Mammary microvascular endothelial cell (primary cell): ENCODE results near the gene TCEA2. TPM values are rescaled to one million over a fixed set of nuclear protein-coding genes. Genes with fewer than 3 reads are reported as not detected.

ENCODE experiments used
- total RNA-seq: library from RNA; depleted of rRNA; stranded (reverse); fragments of >200 nt; gene quantifications from 2 replicates; pipeline ENCODE4 v1.2.3, GENCODE V29; 2015

Gene TCEA2
- total RNA-seq = 11.1 and 18.7 TPM in 2 replicates

DNA sequence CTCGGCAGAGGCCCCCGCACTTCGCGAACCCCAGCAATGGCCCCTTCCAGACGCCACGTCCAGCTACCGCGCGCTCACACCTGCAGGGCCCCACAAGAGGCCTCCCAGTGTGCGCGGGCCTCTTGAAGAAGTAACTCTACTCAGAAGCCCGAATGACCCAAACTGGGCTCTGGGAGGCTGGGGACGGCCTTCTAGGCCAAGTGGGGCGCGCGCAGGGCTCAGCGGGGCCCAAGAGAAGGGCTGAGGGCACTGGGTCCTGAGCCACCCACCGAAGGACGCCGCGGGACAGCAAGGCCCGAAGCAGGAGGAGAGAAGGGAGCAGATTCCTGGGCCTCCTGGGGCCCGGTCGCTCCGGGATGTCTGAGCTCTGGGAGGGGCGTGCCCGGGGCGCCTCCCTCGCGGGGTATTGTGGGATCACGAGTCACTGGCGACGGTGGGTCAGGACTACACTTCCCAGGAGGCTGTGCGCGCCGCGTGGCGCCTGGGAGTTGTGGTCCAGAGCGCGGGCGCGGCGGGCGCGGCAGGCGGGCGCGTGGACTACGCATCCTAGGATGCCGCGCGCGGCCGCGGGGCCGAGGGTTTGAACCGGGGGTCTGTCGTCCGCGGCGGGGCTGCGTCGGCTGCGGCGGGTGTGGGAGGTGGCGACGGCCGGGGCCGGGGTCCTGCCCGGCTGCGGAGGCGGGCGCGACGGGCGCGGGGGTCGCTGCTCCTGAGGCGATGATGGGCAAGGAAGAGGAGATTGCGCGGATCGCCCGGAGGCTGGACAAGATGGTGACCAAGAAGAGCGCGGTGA is at the start of gene TCEA2:
Gene TCEA2 (plus strand): TSS at position 603 of the 793 bp plus-strand sequence. CDS start 115 bp downstream, at position 718.

GRCh38 chr20:64035933-64036345 is 27.1 kb upstream of the TCEA2 start, which contains the start of gene C20orf204:
C20orf204 (plus strand) TSS chr20:64036182; CDS start chr20:64036324, 142 bp downstream.

GRCh38 chr20:64049060-64049877 is 13.7 kb upstream of the TCEA2 start, which contains the start of gene SOX18:
SOX18 (minus strand) TSS chr20:64049639; CDS start chr20:64049516, 123 bp downstream.

GRCh38 chr20:64079273-64080012 is 16.4 kb downstream of the TCEA2 start, which contains the start of gene RGS19:
RGS19 (minus strand) TSS chr20:64079518; CDS start chr20:64076886, 2,632 bp downstream.

DNA sequence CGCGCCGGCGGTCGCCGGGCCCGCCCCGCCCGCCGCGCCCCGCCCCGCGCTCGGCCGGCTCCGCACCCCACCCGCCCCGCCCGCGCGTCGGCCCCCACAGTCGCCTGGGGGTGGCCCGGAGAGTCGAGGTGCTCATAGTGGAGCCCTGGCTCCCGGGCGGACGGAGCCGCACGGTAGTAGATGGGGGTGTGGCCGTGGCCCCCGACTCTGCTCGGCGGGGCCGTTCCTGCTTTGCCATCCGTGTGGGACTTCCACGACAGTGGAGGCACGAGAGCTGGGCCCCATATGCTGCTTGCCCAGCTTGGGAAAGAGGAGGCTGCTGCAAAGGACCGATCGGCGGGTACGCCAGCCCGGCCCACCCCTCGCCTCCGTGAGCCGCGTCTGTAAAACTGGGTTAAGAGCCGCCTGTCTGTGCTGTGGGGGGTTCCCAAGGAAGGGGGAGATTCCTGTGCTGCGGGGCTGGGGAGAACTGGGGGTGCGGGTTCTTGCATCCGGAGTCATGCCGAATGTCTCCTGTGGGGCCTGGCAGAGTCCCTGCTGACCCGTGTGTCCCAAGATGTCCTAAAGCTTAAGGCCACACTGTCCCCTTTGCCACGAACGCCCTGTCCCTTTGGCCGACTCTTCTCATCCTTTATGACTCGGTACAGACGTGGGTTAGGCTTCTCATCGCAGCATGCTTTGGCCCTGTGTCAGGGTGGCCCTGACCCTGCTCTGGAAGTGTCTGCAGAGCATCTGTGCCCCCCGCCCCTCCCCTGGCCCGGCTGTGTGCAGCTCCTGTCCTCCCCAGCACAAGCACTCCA is 17.2 kb downstream of the TCEA2 start, which contains the start of gene OPRL1:
Gene OPRL1 (plus strand): TSS at position 70 of the 800 bp plus-strand sequence. CDS start 12,639 bp downstream, outside the sequence.

GRCh38 chr20:64083804-64084684 is 21.0 kb downstream of the TCEA2 start, which contains the start of gene LKAAEAR1:
LKAAEAR1 (minus strand) TSS chr20:64084398; CDS start chr20:64084219, 179 bp downstream.

DNA sequence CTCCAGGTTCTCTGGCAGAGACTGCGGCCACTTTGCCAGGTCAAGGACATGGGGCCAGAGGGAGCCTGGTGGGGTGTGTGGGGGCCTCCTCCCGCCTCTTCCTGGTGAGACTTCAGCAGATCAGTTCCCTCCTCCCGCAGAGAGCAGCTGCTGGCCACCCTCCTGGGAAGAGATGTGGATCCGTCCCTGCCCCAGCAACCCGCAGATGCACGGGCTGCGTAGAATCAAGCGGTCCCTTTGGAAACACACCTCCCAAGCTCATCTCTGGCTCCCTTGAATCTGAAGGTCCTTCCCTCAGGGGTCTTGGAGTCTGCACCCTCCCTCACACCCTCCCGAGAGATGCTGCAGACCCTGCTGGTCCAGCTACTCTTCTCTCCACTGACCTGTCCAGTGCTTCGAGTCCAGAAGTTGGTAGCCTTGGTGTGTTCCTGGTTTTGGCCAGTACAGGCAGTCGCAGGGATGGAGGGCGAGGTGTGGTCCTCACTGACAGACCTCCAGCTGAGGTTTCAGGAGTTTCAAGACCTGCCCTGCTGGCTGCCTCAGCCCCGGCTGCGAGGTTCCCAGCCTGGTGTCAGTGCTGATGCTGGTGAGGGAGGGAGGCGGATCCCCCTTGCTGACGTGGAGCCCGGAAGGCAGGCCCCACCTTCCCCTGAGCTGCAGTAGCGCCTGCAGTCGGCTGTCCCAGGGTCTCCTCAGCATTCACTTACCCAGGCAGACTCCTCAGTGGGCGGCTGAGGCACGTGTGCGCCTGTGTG is 44.2 kb downstream of the TCEA2 start, which contains the start of gene NPBWR2:
Gene NPBWR2 (minus strand): TSS at position 585 of the 755 bp plus-strand sequence. CDS start 734 bp downstream, outside the sequence.

Other genes with a start within 250 kb of the TCEA2 start
- 2.7 and 2.9 TPM in 2 replicates for gene ZBTB46, start 231.9 kb upstream of the TCEA2 start, total RNA-seq
- gene ABHD16B, start 201.7 kb upstream of the TCEA2 start, total RNA-seq = not detected in 2 replicates
- gene TPD52L2, start 197.9 kb upstream of the TCEA2 start, total RNA-seq = 153 and 179 TPM in 2 replicates
- 67.8 and 71.2 TPM in 2 replicates for gene DNAJC5, start 168.1 kb upstream of the TCEA2 start, total RNA-seq
- 27.4 and 33.7 TPM in 2 replicates for gene UCKL1, start 106.8 kb upstream of the TCEA2 start, total RNA-seq
- 10.7 and 13.0 TPM in 2 replicates for gene ZNF512B, start 93.3 kb upstream of the TCEA2 start, total RNA-seq
- gene SAMD10, start 83.6 kb upstream of the TCEA2 start, total RNA-seq = 0.94 and 1.00 TPM in 2 replicates
- 48.7 and 56.6 TPM in 2 replicates for gene PRPF6, start 82.1 kb upstream of the TCEA2 start, total RNA-seq
- gene C20orf204, start 27.0 kb upstream of the TCEA2 start, total RNA-seq = 0.44 and 0.73 TPM in 2 replicates
- 19.4 and 25.2 TPM in 2 replicates for gene SOX18, start 13.6 kb upstream of the TCEA2 start, total RNA-seq
- 20.3 and 29.3 TPM in 2 replicates for gene RGS19, start 16.3 kb downstream of the TCEA2 start, total RNA-seq
- gene OPRL1, start 16.9 kb downstream of the TCEA2 start, total RNA-seq = 0.54 and 0.67 TPM in 2 replicates
- not detected in 2 replicates for gene LKAAEAR1, start 21.2 kb downstream of the TCEA2 start, total RNA-seq
- gene NPBWR2, start 44.4 kb downstream of the TCEA2 start, total RNA-seq = not detected in 2 replicates
- not detected in 2 replicates for gene MYT1, start 101.3 kb downstream of the TCEA2 start, total RNA-seq
- 24.9 and 42.6 TPM in 2 replicates for gene PCMTD2, start 192.6 kb downstream of the TCEA2 start, total RNA-seq